NCI-H2081 treated with DMSO at 0.1 percent for 48 hours (cell line): ENCODE data around the gene ENOX2.
"Not testable (repeated sequence)": the region's sequence is repeated elsewhere in the genome, so short reads cannot be mapped to it uniquely, and the experiment has no call there.

Experiments
- DNase-seq: peaks from one replicate; lab custom pipeline; 2025; lab: John Stamatoyannopoulos, UW

ENOX2 gene

GRCh38 chrX:130746709-130747342 lies 156.2 kb downstream of the ENOX2 start:
- no peak for DNase-seq

GRCh38 chrX:130746077-130746476 lies 156.9 kb downstream of the ENOX2 start:
- DNase-seq = no peak

- DNase-seq = no peak
These were observed 161.4 kb downstream of the ENOX2 start for GRCh38 chrX:130741584-130741983.

- no peak for DNase-seq
These were observed 161.9 kb downstream of the ENOX2 start for GRCh38 chrX:130741151-130741550.

- DNase-seq = no peak
These were observed 164.3 kb downstream of the ENOX2 start for GRCh38 chrX:130738638-130739195.

GRCh38 chrX:130734713-130735112 lies 168.3 kb downstream of the ENOX2 start:
- DNase-seq = no peak

GRCh38 chrX:130728208-130728607 lies 174.8 kb downstream of the ENOX2 start:
- DNase-seq = no peak

- no peak for DNase-seq
These were observed 176.3 kb downstream of the ENOX2 start for GRCh38 chrX:130726661-130727060.

GRCh38 chrX:130725519-130725918 lies 177.5 kb downstream of the ENOX2 start:
- DNase-seq = no peak

- no peak for DNase-seq
These were observed 183.6 kb downstream of the ENOX2 start for GRCh38 chrX:130719413-130719812.

GRCh38 chrX:130718137-130718536 lies 184.9 kb downstream of the ENOX2 start:
- DNase-seq = no peak

GRCh38 chrX:130716781-130717413 lies 186.1 kb downstream of the ENOX2 start:
- no peak for DNase-seq

- DNase-seq = no peak
These were observed 186.7 kb downstream of the ENOX2 start for GRCh38 chrX:130716346-130716745.

- no peak for DNase-seq
These were observed 187.7 kb downstream of the ENOX2 start for GRCh38 chrX:130715299-130715698.

GRCh38 chrX:130714665-130715064 lies 188.3 kb downstream of the ENOX2 start:
- DNase-seq = no peak

GRCh38 chrX:130714135-130714534 lies 188.9 kb downstream of the ENOX2 start:
- no peak for DNase-seq

GRCh38 chrX:130709178-130709577 lies 193.8 kb downstream of the ENOX2 start:
- DNase-seq = not testable (repeated sequence)

GRCh38 chrX:130705591-130705990 lies 197.4 kb downstream of the ENOX2 start:
- no peak for DNase-seq

- no peak for DNase-seq
These were observed 198.7 kb downstream of the ENOX2 start for GRCh38 chrX:130704053-130705038.

- DNase-seq = no peak
These were observed 199.9 kb downstream of the ENOX2 start for GRCh38 chrX:130702867-130703707.

- no peak for DNase-seq
These were observed 202.4 kb downstream of the ENOX2 start for GRCh38 chrX:130700629-130701028.
